Activated CD4-positive, alpha-beta T cell treated with anti-CD3 and anti-CD28 coated beads, Interleukin-10, Interleukin-2, amounts not matched to agents 100 ng/mL and 50 ng/mL, durations not matched to agents 16 hours and 8 hours (primary cell): ENCODE results near the gene SNX22.
"Not testable (repeated sequence)": the region's sequence is repeated elsewhere in the genome, so short reads cannot be mapped to it uniquely, and the experiment has no call there.

ENCODE experiments used
- DNase-seq: peaks from one replicate; pipeline ENCODE4 v3.0.0-alpha.2; 2020

SNX22 gene

GRCh38 chr15:64151727-64152506, at the start of gene SNX22:
Gene SNX22 (plus strand): TSS chr15:64151731. CDS start chr15:64151776, 45 bp downstream.
- DNase-seq, result no peak

GRCh38 chr15:64102497-64102896, 49.0 kb upstream of the SNX22 start:
- DNase-seq, result no peak

- DNase-seq, result no peak
Observed at GRCh38 chr15:64105113-64105704, 46.3 kb upstream of the SNX22 start.

- DNase-seq, result no peak
Observed at GRCh38 chr15:64107337-64107736, 44.2 kb upstream of the SNX22 start.

- DNase-seq, result not testable (repeated sequence)
Observed at GRCh38 chr15:64110108-64110701, 41.3 kb upstream of the SNX22 start.

GRCh38 chr15:64110950-64111678, 40.4 kb upstream of the SNX22 start:
- DNase-seq, result peak; percentile 55

GRCh38 chr15:64111679-64112050, 39.9 kb upstream of the SNX22 start:
- no peak for DNase-seq

- DNase-seq, result no peak
Observed at GRCh38 chr15:64112073-64112772, 39.3 kb upstream of the SNX22 start.

GRCh38 chr15:64112904-64113303, 38.6 kb upstream of the SNX22 start:
- peak; percentile 65 for DNase-seq

GRCh38 chr15:64117759-64118487, 33.6 kb upstream of the SNX22 start:
- DNase-seq, result no peak

GRCh38 chr15:64120322-64120721, 31.2 kb upstream of the SNX22 start:
- not testable (repeated sequence) for DNase-seq

- no peak for DNase-seq
Observed at GRCh38 chr15:64121614-64122013, 29.9 kb upstream of the SNX22 start.

GRCh38 chr15:64122444-64122843, 29.1 kb upstream of the SNX22 start:
- no peak for DNase-seq

- no peak for DNase-seq
Observed at GRCh38 chr15:64122936-64123351, 28.6 kb upstream of the SNX22 start.

- DNase-seq, result no peak
Observed at GRCh38 chr15:64125978-64126377, 25.6 kb upstream of the SNX22 start.

- DNase-seq, result no peak
Observed at GRCh38 chr15:64127521-64128270, 23.8 kb upstream of the SNX22 start.

GRCh38 chr15:64130159-64130558, 21.4 kb upstream of the SNX22 start:
- no peak for DNase-seq

GRCh38 chr15:64131547-64131946, 20.0 kb upstream of the SNX22 start:
- DNase-seq, result no peak

- DNase-seq, result no peak
Observed at GRCh38 chr15:64132217-64132616, 19.3 kb upstream of the SNX22 start.

- DNase-seq, result no peak
Observed at GRCh38 chr15:64133623-64134344, 17.7 kb upstream of the SNX22 start.
